ENCODE data around the gene ROBO1.

- no peak for TF ChIP-seq RFX5 (IDR thresholded peaks at IDR 0.05; ENCODE audit: borderline replicate concordance, low read depth, low read length)
- no peak for TF ChIP-seq CTCF (IDR thresholded peaks at IDR 0.05; ENCODE audit: control extremely low read depth in 1 of 3, insufficient read depth in 1 of 3, low read depth in 1 of 3, low read length in 3 of 3)
- no peak for TF ChIP-seq POLR2A (IDR thresholded peaks at IDR 0.05; ENCODE audit: control extremely low read depth in 1 of 2, low read depth in 2 of 2, low read length in 2 of 2)
- TF ChIP-seq HDAC2 (IDR thresholded peaks at IDR 0.05; ENCODE audit: borderline replicate concordance in 1 of 2, low read depth in 2 of 2, low read length in 2 of 2) = no peak
- TF ChIP-seq SUZ12 (IDR thresholded peaks at IDR 0.05; ENCODE audit: low read length) = no peak
- no peak for TF ChIP-seq PHF8 (conservative IDR thresholded peaks at IDR 0.05; ENCODE audit: low read depth, low read length)
- TF ChIP-seq TCF12 (IDR thresholded peaks at IDR 0.05; ENCODE audit: low read depth, low read length) = no peak
Observed at GRCh38 chr3:79215286-79215685, 552.5 kb downstream of the ROBO1 start.
